GM18498 (cell line): ENCODE measurements around the gene ATOH8.

Source experiments
- ATAC-seq: cut with Tn5 transposase; IDR thresholded peaks from one replicate; pipeline ENCODE4 v1.9.1; 2021; ENCODE audit warnings: mild to moderate bottlenecking, moderate library complexity; ENCODE audit not compliant: unreplicated experiment

Gene ATOH8

GRCh38 chr2:85769236-85769982 lies 15.6 kb downstream of the ATOH8 start:
- no peak for ATAC-seq

GRCh38 chr2:85769983-85770362 lies 16.2 kb downstream of the ATOH8 start:
- no peak for ATAC-seq

GRCh38 chr2:85770369-85770768 lies 16.6 kb downstream of the ATOH8 start:
- ATAC-seq = no peak

- ATAC-seq = no peak
Measured at GRCh38 chr2:85770786-85771409, 17.1 kb downstream of the ATOH8 start.

GRCh38 chr2:85771486-85771885 lies 17.7 kb downstream of the ATOH8 start:
- no peak for ATAC-seq

GRCh38 chr2:85772019-85772745 lies 18.4 kb downstream of the ATOH8 start:
- no peak for ATAC-seq

- no peak for ATAC-seq
Measured at GRCh38 chr2:85772841-85773491, 19.2 kb downstream of the ATOH8 start.

- no peak for ATAC-seq
Measured at GRCh38 chr2:85773692-85774091, 19.9 kb downstream of the ATOH8 start.

GRCh38 chr2:85774126-85774978 lies 20.6 kb downstream of the ATOH8 start:
- no peak for ATAC-seq

- ATAC-seq = no peak
Measured at GRCh38 chr2:85775406-85776381, 21.9 kb downstream of the ATOH8 start.

- no peak for ATAC-seq
Measured at GRCh38 chr2:85776672-85777071, 22.9 kb downstream of the ATOH8 start.

- ATAC-seq = no peak
Measured at GRCh38 chr2:85777441-85777861, 23.7 kb downstream of the ATOH8 start.

- ATAC-seq = no peak
Measured at GRCh38 chr2:85778646-85779379, 25.0 kb downstream of the ATOH8 start.

GRCh38 chr2:85779641-85780315 lies 26.0 kb downstream of the ATOH8 start:
- ATAC-seq = no peak

- ATAC-seq = no peak
Measured at GRCh38 chr2:85780316-85781012, 26.7 kb downstream of the ATOH8 start.

- no peak for ATAC-seq
Measured at GRCh38 chr2:85781013-85781332, 27.2 kb downstream of the ATOH8 start.

- no peak for ATAC-seq
Measured at GRCh38 chr2:85783796-85784195, 30.0 kb downstream of the ATOH8 start.
